Liver (tissue), 3 donors: ENCODE measurements around the gene ACSL3.

Experiments
- GABPA ChIP-seq, 2 donors: IDR thresholded peaks in 1 of 2; conservative IDR thresholded peaks in 1 of 2; 2 replicates each; pipeline ENCODE4 v1.6.1; 2016; ENCODE audit warnings: antibody characterized with exemption in 2 of 2, mild to moderate bottlenecking in 1 of 2, moderate library complexity in 1 of 2
- HNF4A ChIP-seq, 2 donors: conservative IDR thresholded peaks; 2 replicates each; pipeline ENCODE4 v1.6.1; 2016; ENCODE audit warnings: antibody characterized with exemption in 2 of 2, mild to moderate bottlenecking in 2 of 2
- JUND ChIP-seq, 2 donors: IDR thresholded peaks; 2 replicates each; pipeline ENCODE4 v1.6.1; 2016; ENCODE audit warnings: antibody characterized with exemption in 2 of 2
- RAD21 ChIP-seq, 2 donors: IDR thresholded peaks; 2 replicates each; pipeline ENCODE4 v1.6.1; 2016; ENCODE audit warnings: antibody characterized with exemption in 2 of 2, mild to moderate bottlenecking in 2 of 2
- SP1 ChIP-seq: IDR thresholded peaks from 2 replicates; pipeline ENCODE4 v1.6.1; 2018; ENCODE audit warnings: antibody characterized with exemption, mild to moderate bottlenecking
- TAF1 ChIP-seq: conservative IDR thresholded peaks from 2 replicates; pipeline ENCODE4 v1.6.1; 2016; ENCODE audit warnings: antibody characterized with exemption, mild to moderate bottlenecking
- TF ChIP-seq, protein P1 (sequence below): fragments of 150-350 bp; IDR thresholded peaks from 2 replicates; pipeline ENCODE4 v1.5.1; 2017; ENCODE audit warnings: improper control_type of control experiment, low read depth, low read length; ENCODE audit not compliant: missing input control
- TF ChIP-seq, protein P2 (sequence below): IDR thresholded peaks from 2 replicates; pipeline ENCODE4 v1.6.1; 2016; ENCODE audit warnings: antibody characterized with exemption
- TF ChIP-seq, protein P3 (sequence below): IDR thresholded peaks from 2 replicates; pipeline ENCODE4 v1.6.1; 2016; ENCODE audit warnings: antibody characterized with exemption
- TF ChIP-seq, protein P4 (sequence below): IDR thresholded peaks from 2 replicates; pipeline ENCODE4 v1.6.1; 2016; ENCODE audit warnings: antibody characterized with exemption
- TF ChIP-seq, protein P5 (sequence below): IDR thresholded peaks from 2 replicates; pipeline ENCODE4 v1.6.1; 2016; ENCODE audit warnings: antibody characterized with exemption, mild to moderate bottlenecking
- donor health status: healthy.
- donor health status: healthy.

DNA sequence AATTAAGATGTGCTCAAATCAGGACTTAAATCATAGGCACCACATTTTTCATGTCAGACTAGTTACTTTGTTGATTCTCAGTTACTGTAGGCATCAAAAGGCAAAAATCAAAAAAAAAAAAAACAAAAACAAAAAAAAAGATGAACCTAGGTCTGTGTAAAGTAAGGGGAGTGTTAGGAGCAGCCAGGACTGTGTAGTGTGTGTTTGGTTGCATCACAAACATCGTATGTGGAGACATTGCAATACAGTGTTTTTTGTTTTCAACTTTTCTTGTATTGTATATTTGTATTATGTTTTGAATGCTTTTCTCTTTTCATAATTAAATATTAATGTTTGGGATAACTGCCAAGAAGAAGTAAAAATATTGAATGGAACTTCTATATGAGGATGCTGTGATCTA is 82.1 kb downstream of the ACSL3 start:
- TF ChIP-seq, protein P1, sequence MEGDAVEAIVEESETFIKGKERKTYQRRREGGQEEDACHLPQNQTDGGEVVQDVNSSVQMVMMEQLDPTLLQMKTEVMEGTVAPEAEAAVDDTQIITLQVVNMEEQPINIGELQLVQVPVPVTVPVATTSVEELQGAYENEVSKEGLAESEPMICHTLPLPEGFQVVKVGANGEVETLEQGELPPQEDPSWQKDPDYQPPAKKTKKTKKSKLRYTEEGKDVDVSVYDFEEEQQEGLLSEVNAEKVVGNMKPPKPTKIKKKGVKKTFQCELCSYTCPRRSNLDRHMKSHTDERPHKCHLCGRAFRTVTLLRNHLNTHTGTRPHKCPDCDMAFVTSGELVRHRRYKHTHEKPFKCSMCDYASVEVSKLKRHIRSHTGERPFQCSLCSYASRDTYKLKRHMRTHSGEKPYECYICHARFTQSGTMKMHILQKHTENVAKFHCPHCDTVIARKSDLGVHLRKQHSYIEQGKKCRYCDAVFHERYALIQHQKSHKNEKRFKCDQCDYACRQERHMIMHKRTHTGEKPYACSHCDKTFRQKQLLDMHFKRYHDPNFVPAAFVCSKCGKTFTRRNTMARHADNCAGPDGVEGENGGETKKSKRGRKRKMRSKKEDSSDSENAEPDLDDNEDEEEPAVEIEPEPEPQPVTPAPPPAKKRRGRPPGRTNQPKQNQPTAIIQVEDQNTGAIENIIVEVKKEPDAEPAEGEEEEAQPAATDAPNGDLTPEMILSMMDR, result no peak
- TF ChIP-seq RAD21 (IDR thresholded peaks at IDR 0.05), result no peak
- TF ChIP-seq GABPA (IDR thresholded peaks at IDR 0.05 in 1 of 2, conservative IDR thresholded peaks at IDR 0.05 in 1 of 2), result no peak
- TF ChIP-seq TAF1, result no peak
- TF ChIP-seq, protein P2, sequence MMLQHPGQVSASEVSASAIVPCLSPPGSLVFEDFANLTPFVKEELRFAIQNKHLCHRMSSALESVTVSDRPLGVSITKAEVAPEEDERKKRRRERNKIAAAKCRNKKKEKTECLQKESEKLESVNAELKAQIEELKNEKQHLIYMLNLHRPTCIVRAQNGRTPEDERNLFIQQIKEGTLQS, result no peak
- TF ChIP-seq SP1, result no peak
- TF ChIP-seq HNF4A (conservative IDR thresholded peaks at IDR 0.05), result no peak
- TF ChIP-seq, protein P3, sequence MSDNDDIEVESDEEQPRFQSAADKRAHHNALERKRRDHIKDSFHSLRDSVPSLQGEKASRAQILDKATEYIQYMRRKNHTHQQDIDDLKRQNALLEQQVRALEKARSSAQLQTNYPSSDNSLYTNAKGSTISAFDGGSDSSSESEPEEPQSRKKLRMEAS, result no peak
- TF ChIP-seq, protein P4, sequence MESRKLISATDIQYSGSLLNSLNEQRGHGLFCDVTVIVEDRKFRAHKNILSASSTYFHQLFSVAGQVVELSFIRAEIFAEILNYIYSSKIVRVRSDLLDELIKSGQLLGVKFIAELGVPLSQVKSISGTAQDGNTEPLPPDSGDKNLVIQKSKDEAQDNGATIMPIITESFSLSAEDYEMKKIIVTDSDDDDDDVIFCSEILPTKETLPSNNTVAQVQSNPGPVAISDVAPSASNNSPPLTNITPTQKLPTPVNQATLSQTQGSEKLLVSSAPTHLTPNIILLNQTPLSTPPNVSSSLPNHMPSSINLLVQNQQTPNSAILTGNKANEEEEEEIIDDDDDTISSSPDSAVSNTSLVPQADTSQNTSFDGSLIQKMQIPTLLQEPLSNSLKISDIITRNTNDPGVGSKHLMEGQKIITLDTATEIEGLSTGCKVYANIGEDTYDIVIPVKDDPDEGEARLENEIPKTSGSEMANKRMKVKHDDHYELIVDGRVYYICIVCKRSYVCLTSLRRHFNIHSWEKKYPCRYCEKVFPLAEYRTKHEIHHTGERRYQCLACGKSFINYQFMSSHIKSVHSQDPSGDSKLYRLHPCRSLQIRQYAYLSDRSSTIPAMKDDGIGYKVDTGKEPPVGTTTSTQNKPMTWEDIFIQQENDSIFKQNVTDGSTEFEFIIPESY, result no peak
- TF ChIP-seq, protein P5, sequence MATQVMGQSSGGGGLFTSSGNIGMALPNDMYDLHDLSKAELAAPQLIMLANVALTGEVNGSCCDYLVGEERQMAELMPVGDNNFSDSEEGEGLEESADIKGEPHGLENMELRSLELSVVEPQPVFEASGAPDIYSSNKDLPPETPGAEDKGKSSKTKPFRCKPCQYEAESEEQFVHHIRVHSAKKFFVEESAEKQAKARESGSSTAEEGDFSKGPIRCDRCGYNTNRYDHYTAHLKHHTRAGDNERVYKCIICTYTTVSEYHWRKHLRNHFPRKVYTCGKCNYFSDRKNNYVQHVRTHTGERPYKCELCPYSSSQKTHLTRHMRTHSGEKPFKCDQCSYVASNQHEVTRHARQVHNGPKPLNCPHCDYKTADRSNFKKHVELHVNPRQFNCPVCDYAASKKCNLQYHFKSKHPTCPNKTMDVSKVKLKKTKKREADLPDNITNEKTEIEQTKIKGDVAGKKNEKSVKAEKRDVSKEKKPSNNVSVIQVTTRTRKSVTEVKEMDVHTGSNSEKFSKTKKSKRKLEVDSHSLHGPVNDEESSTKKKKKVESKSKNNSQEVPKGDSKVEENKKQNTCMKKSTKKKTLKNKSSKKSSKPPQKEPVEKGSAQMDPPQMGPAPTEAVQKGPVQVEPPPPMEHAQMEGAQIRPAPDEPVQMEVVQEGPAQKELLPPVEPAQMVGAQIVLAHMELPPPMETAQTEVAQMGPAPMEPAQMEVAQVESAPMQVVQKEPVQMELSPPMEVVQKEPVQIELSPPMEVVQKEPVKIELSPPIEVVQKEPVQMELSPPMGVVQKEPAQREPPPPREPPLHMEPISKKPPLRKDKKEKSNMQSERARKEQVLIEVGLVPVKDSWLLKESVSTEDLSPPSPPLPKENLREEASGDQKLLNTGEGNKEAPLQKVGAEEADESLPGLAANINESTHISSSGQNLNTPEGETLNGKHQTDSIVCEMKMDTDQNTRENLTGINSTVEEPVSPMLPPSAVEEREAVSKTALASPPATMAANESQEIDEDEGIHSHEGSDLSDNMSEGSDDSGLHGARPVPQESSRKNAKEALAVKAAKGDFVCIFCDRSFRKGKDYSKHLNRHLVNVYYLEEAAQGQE, result no peak
- no peak for TF ChIP-seq JUND (IDR thresholded peaks at IDR 0.05)
